ENCODE measurements around the gene CTXN1.
"Not testable (repeated sequence)": the region's sequence is repeated elsewhere in the genome, so short reads cannot be mapped to it uniquely, and the experiment has no call there.

CTXN1 gene

GRCh38 chr19:7962644-7963268 lies 36.8 kb upstream of the CTXN1 start:
- no peak for TF ChIP-seq CTCF (IDR thresholded peaks at IDR 0.05; ENCODE audit: borderline replicate concordance, control extremely low read depth, extremely low read depth, insufficient read depth, missing control alignments)
- no peak for DNase-seq (ENCODE audit: low spot score)
- in situ Hi-C loops (cut with MboI; ENCODE audit: low sequenced_read_pairs, unreplicated experiment), result no loop called here

GRCh38 chr19:7961920-7962626 lies 36.1 kb upstream of the CTXN1 start:
- in situ Hi-C loops (cut with MboI; ENCODE audit: low sequenced_read_pairs, unreplicated experiment), result no loop called here
- no peak for TF ChIP-seq CTCF (IDR thresholded peaks at IDR 0.05; ENCODE audit: borderline replicate concordance, control extremely low read depth, extremely low read depth, insufficient read depth, missing control alignments)
- DNase-seq (ENCODE audit: low spot score), result no peak

- in situ Hi-C loops (cut with MboI; ENCODE audit: low sequenced_read_pairs, unreplicated experiment); DNase-seq (ENCODE audit: low spot score): not testable (repeated sequence)
These were observed 35.1 kb upstream of the CTXN1 start for GRCh38 chr19:7961082-7961481.

GRCh38 chr19:7959211-7959610 lies 33.3 kb upstream of the CTXN1 start:
- in situ Hi-C loops (cut with MboI; ENCODE audit: low sequenced_read_pairs, unreplicated experiment), result no loop called here
- TF ChIP-seq CTCF (IDR thresholded peaks at IDR 0.05; ENCODE audit: borderline replicate concordance, control extremely low read depth, extremely low read depth, insufficient read depth, missing control alignments), result no peak
- no peak for DNase-seq (ENCODE audit: low spot score)

- no peak for DNase-seq (ENCODE audit: low spot score)
- in situ Hi-C loops (cut with MboI; ENCODE audit: low sequenced_read_pairs, unreplicated experiment), result no loop called here
- TF ChIP-seq CTCF (IDR thresholded peaks at IDR 0.05; ENCODE audit: borderline replicate concordance, control extremely low read depth, extremely low read depth, insufficient read depth, missing control alignments), result no peak
These were observed 29.8 kb upstream of the CTXN1 start for GRCh38 chr19:7955696-7956095.

GRCh38 chr19:7953576-7953975 lies 27.6 kb upstream of the CTXN1 start:
- DNase-seq (ENCODE audit: low spot score), result no peak
- no peak for TF ChIP-seq CTCF (IDR thresholded peaks at IDR 0.05; ENCODE audit: borderline replicate concordance, control extremely low read depth, extremely low read depth, insufficient read depth, missing control alignments)
- in situ Hi-C loops (cut with MboI; ENCODE audit: low sequenced_read_pairs, unreplicated experiment), result no loop called here

GRCh38 chr19:7953060-7953459 lies 27.1 kb upstream of the CTXN1 start:
- DNase-seq (ENCODE audit: low spot score), result no peak
- TF ChIP-seq CTCF (IDR thresholded peaks at IDR 0.05; ENCODE audit: borderline replicate concordance, control extremely low read depth, extremely low read depth, insufficient read depth, missing control alignments), result no peak
- in situ Hi-C loops (cut with MboI; ENCODE audit: low sequenced_read_pairs, unreplicated experiment), result no loop called here

Measured in GM13976 (cell line).